Ascending aorta (tissue), 2 donors: ENCODE results near the gene OSGIN1. TPM values are rescaled to one million over a fixed set of nuclear protein-coding genes. Genes with fewer than 3 reads are reported as not detected.
"Not testable (repeated sequence)": the region's sequence is repeated elsewhere in the genome, so short reads cannot be mapped to it uniquely, and the experiment has no call there.

Experiments used
- DNase-seq, 2 donors: peaks; one replicate each; pipeline ENCODE4 v3.0.0-alpha.2; 2019; ENCODE audit warnings: low spot score in 2 of 2
- H3K27ac ChIP-seq, 2 donors: fragments of 200-600 bp; sonication (generic); one replicate each; pipeline ENCODE4 v1.5.1; 2016 to 2017; ENCODE audit warnings: mild to moderate bottlenecking in 1 of 2
- H3K27me3 ChIP-seq: fragments of 200-600 bp; sonication (generic); one replicate; pipeline ENCODE4 v1.5.1; 2017
- H3K36me3 ChIP-seq, 2 donors: fragments of 200-600 bp; sonication (generic); one replicate each; pipeline ENCODE4 v1.5.1; 2016
- H3K4me1 ChIP-seq, 2 donors: fragments of 200-600 bp; sonication (generic); one replicate each; pipeline ENCODE4 v1.5.1; 2016 to 2017; ENCODE audit warnings: mild to moderate bottlenecking in 1 of 2
- H3K4me3 ChIP-seq, 2 donors: fragments of 200-600 bp; sonication (generic); one replicate each; pipeline ENCODE4 v1.5.1; 2016 to 2017; ENCODE audit warnings: mild to moderate bottlenecking in 1 of 2
- H3K9me3 ChIP-seq, 2 donors: fragments of 200-600 bp; sonication (generic); one replicate each; pipeline ENCODE4 v1.5.1; 2016
- intact Hi-C: fragments of 100-400 bp; cut with DNase I; formaldehyde crosslinking; loops from one replicate; pipeline ENCODE4 v1.15.1; 2023
- total RNA-seq: library from RNA; depleted of rRNA; stranded (reverse); fragments of >200 nt; gene quantifications from one replicate; pipeline ENCODE4 v1.1.0, GENCODE V29; 2016
- TF ChIP-seq, protein P1 (sequence below), 3 experiments: fragments of 200-600 bp in 2 of 3; fragments of 450-650 bp in 1 of 3; sonication (generic) in 2 of 3; IDR thresholded peaks; one replicate each; pipeline ENCODE4 v1.5.1; 2016 to 2019; ENCODE audit warnings: antibody characterized with exemption in 3 of 3, mild to moderate bottlenecking in 1 of 3, moderate library complexity in 1 of 3

The OSGIN1 gene
- total RNA-seq, 1 donor from 2014 or later, result 7.8 TPM

GRCh38 chr16:83946154-83946780 lies 6.8 kb upstream of the OSGIN1 start:
- Histone ChIP-seq H3K4me3 (no peak overlapping the region), H3K9me3 (no peaks in the 10 kb centered on the region), H3K27me3 (no peaks in the 10 kb centered on the region), H3K36me3 (no peaks in the 10 kb centered on the region), H3K27ac (no peak overlapping the region), H3K4me1 (no peaks in the 10 kb centered on the region)
- intact Hi-C loops, result no loop called here
- TF ChIP-seq, protein P1, sequence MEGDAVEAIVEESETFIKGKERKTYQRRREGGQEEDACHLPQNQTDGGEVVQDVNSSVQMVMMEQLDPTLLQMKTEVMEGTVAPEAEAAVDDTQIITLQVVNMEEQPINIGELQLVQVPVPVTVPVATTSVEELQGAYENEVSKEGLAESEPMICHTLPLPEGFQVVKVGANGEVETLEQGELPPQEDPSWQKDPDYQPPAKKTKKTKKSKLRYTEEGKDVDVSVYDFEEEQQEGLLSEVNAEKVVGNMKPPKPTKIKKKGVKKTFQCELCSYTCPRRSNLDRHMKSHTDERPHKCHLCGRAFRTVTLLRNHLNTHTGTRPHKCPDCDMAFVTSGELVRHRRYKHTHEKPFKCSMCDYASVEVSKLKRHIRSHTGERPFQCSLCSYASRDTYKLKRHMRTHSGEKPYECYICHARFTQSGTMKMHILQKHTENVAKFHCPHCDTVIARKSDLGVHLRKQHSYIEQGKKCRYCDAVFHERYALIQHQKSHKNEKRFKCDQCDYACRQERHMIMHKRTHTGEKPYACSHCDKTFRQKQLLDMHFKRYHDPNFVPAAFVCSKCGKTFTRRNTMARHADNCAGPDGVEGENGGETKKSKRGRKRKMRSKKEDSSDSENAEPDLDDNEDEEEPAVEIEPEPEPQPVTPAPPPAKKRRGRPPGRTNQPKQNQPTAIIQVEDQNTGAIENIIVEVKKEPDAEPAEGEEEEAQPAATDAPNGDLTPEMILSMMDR (IDR thresholded peaks at IDR 0.05), result no peak
- no peak for DNase-seq

- H3K4me1 ChIP-seq, result no peaks in the 10 kb centered on the region
- no peaks in the 10 kb centered on the region for H3K9me3 ChIP-seq
- TF ChIP-seq, protein P1 (IDR thresholded peaks at IDR 0.05), result no peak
- no peaks in the 10 kb centered on the region for H3K27me3 ChIP-seq
- intact Hi-C loops, result no loop called here
- H3K4me3 ChIP-seq, result no peak overlapping the region
- H3K36me3 ChIP-seq, result no peaks in the 10 kb centered on the region
- no peak for DNase-seq
- no peak overlapping the region for H3K27ac ChIP-seq
These were observed 6.1 kb upstream of the OSGIN1 start for GRCh38 chr16:83946781-83947566.

DNA sequence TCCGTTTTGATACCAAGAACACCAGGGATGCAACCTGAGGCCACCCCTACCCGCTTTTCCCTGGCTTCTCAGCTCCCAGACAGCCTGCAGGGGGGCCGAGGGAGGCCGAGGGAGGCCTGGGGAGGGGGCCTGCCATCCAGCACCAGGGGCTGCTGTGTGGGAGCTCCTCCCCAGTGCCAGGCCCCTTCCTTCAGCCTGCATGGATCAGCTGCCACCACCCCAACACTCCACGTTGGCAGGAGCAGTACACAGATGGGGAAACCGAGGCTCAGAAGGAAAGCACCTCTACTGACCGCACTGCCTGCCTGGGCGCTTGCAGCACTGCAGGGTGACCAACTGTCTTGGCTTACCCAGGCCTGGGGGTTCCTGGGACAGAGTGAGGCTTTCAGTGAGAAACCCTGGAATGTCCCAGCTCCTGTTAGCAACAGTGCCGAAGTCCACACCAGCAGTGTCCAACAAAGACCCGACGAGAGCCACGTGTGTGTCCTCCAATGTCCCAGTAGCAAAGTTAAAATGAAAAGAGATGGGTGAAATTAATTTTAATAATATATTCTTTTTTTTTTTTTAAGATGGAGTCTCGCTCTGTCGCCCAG lies 5.3 kb upstream of the OSGIN1 start:
- intact Hi-C loops, result no loop called here
- no peak for DNase-seq
- Histone ChIP-seq H3K27ac (no peak overlapping the region), H3K4me1 (peaks cover 0 to 6% of the 10 kb centered on the region in 2 donors), H3K9me3 (no peaks in the 10 kb centered on the region), H3K36me3 (no peaks in the 10 kb centered on the region), H3K27me3 (no peaks in the 10 kb centered on the region), H3K4me3 (no peak overlapping the region)
- TF ChIP-seq, protein P1 (IDR thresholded peaks at IDR 0.05), result no peak

GRCh38 chr16:83948914-83949723 lies 3.9 kb upstream of the OSGIN1 start:
- TF ChIP-seq, protein P1 (IDR thresholded peaks at IDR 0.05), result no peak
- DNase-seq, result no peak
- Histone ChIP-seq H3K9me3 (no peaks in the 10 kb centered on the region), H3K4me3 (no peak overlapping the region), H3K27ac (no peak overlapping the region), H3K4me1 (peaks cover 4 to 12% of the 10 kb centered on the region in 2 donors), H3K36me3 (no peaks in the 10 kb centered on the region), H3K27me3 (no peaks in the 10 kb centered on the region)
- intact Hi-C loops, result no loop called here

- no peak overlapping the region for H3K27ac ChIP-seq
- H3K36me3 ChIP-seq, result no peaks in the 10 kb centered on the region
- H3K27me3 ChIP-seq, result no peaks in the 10 kb centered on the region
- H3K9me3 ChIP-seq, result no peaks in the 10 kb centered on the region
- TF ChIP-seq, protein P1 (IDR thresholded peaks at IDR 0.05), result no peak
- peaks cover 5 to 14% of the 10 kb centered on the region in 2 donors for H3K4me1 ChIP-seq
- DNase-seq, result no peak
- H3K4me3 ChIP-seq, result no peak overlapping the region
- intact Hi-C loops, result loop anchor here (5.0 to 10.0 kb wide), 2 partner anchors 228 to 235 kb away; no protein-coding TSS in a partner anchor
These were observed 3.4 kb upstream of the OSGIN1 start for GRCh38 chr16:83949724-83950001.

GRCh38 chr16:83950862-83951399 lies 2.1 kb upstream of the OSGIN1 start:
- not testable (repeated sequence) for H3K27me3 ChIP-seq, H3K9me3 ChIP-seq, H3K36me3 ChIP-seq, H3K4me3 ChIP-seq, DNase-seq, H3K27ac ChIP-seq
- intact Hi-C loops, result loop anchor here (5.0 to 10.0 kb wide), 2 partner anchors 226 to 236 kb away; no protein-coding TSS in a partner anchor
- peaks cover 8 to 22% of the 10 kb centered on the region in 2 donors for H3K4me1 ChIP-seq
